GM21390 (cell line): ENCODE results near the gene C19orf38.

Experiments
- ATAC-seq: cut with Tn5 transposase; IDR thresholded peaks from one replicate; pipeline ENCODE4 v1.9.1; 2021; ENCODE audit not compliant: unreplicated experiment

Gene C19orf38

GRCh38 chr19:10848230-10848856 lies at the start of gene C19orf38:
TSS of gene C19orf38 (plus strand) at chr19:10848415. CDS start at chr19:10848509, 94 bp downstream.
- ATAC-seq, result no peak

GRCh38 chr19:10800488-10800887 lies 47.7 kb upstream of the C19orf38 start:
- no peak for ATAC-seq

GRCh38 chr19:10802479-10802878 lies 45.7 kb upstream of the C19orf38 start:
- ATAC-seq, result no peak

- no peak for ATAC-seq
Measured at GRCh38 chr19:10803252-10803651, 45.0 kb upstream of the C19orf38 start.

GRCh38 chr19:10805065-10805757 lies 43.0 kb upstream of the C19orf38 start:
- no peak for ATAC-seq

- ATAC-seq, result no peak
Measured at GRCh38 chr19:10805758-10806247, 42.4 kb upstream of the C19orf38 start.

- ATAC-seq, result no peak
Measured at GRCh38 chr19:10808937-10809649, 39.1 kb upstream of the C19orf38 start.

- ATAC-seq, result no peak
Measured at GRCh38 chr19:10809651-10810285, 38.4 kb upstream of the C19orf38 start.

GRCh38 chr19:10811391-10812111 lies 36.7 kb upstream of the C19orf38 start:
- no peak for ATAC-seq

GRCh38 chr19:10812196-10812595 lies 36.0 kb upstream of the C19orf38 start:
- no peak for ATAC-seq

GRCh38 chr19:10812902-10813404 lies 35.3 kb upstream of the C19orf38 start:
- no peak for ATAC-seq

- ATAC-seq, result no peak
Measured at GRCh38 chr19:10815007-10815536, 33.1 kb upstream of the C19orf38 start.

GRCh38 chr19:10815969-10816644 lies 32.1 kb upstream of the C19orf38 start:
- ATAC-seq, result no peak

GRCh38 chr19:10816691-10817090 lies 31.5 kb upstream of the C19orf38 start:
- ATAC-seq, result no peak

- ATAC-seq, result no peak
Measured at GRCh38 chr19:10817291-10818038, 30.8 kb upstream of the C19orf38 start.

- no peak for ATAC-seq
Measured at GRCh38 chr19:10818301-10819123, 29.7 kb upstream of the C19orf38 start.

- no peak for ATAC-seq
Measured at GRCh38 chr19:10819124-10820060, 28.8 kb upstream of the C19orf38 start.
